K562 (cell line): Measurements from ENCODE around the gene SOX12. TPM values are rescaled to one million over a fixed set of nuclear protein-coding genes. Genes with fewer than 3 reads are reported as not detected.

ENCODE experiments used
- CUX1 ChIP-seq: fragments of 200-800 bp; sonication (Bioruptor generic); IDR thresholded peaks from 2 replicates; pipeline ENCODE4 v1.6.1; 2016; ENCODE audit warnings: missing genetic modification characterization, missing compliant biosample characterization
- HOMEZ ChIP-seq: fragments of 250-450 bp; sonication (Bioruptor Pico); IDR thresholded peaks from 2 replicates; pipeline ENCODE4 v1.4.0; 2020; ENCODE audit warnings: mild to moderate bottlenecking, moderate library complexity
- MGA ChIP-seq: fragments of 450-650 bp; IDR thresholded peaks from 2 replicates; pipeline ENCODE4 v1.6.1; 2016; ENCODE audit warnings: mild to moderate bottlenecking, moderate library complexity
- RAD51 ChIP-seq: fragments of 450-650 bp; IDR thresholded peaks from 2 replicates; pipeline ENCODE4 v1.7.1; 2016; ENCODE audit warnings: low read depth, mild to moderate bottlenecking, borderline replicate concordance
- SMC3 ChIP-seq: conservative IDR thresholded peaks from 2 replicates; pipeline ENCODE4 v1.6.1; 2011; ENCODE audit warnings: low read depth, low read length, improper control_type of control experiment; ENCODE audit not compliant: insufficient read depth
- STAT5B ChIP-seq: fragments of 250-450 bp; sonication (Bioruptor Pico); IDR thresholded peaks from 2 replicates; pipeline ENCODE4 v1.8.0; 2021; ENCODE audit warnings: mild to moderate bottlenecking, inconsistent platforms
- TCF3 ChIP-seq: sonication (generic); formaldehyde crosslinking; IDR thresholded peaks from 2 replicates; pipeline ENCODE4 v1.4.0; 2020; ENCODE audit warnings: mild to moderate bottlenecking, missing genetic modification reagents
- THAP7 ChIP-seq: fragments of 250-450 bp; sonication (Bioruptor Pico); IDR thresholded peaks from 2 replicates; pipeline ENCODE4 v1.5.0; 2021
- polyA plus RNA-seq, 8 experiments: library from polyadenylated mRNA; depleted of rRNA in 4 of 8; stranded (reverse) in 5 of 8; unstranded in 3 of 8; fragments of >200 nt; fragmentation: Nextera tagmentation in 2 of 8; fragmentation: Illumina TruSeq in 1 of 8; extraction: Ambion mirVana in 2 of 8; extraction: Trizol in 1 of 8; gene quantifications; 2 replicates each; pipeline versions ENCODE4 v1.2.1 to v1.2.3, GENCODE V29; 2011 to 2014; ENCODE audit warnings: inconsistent platforms in 1 of 8, missing spikeins in 1 of 8
- total RNA-seq, 7 experiments: library from RNA; depleted of rRNA in 6 of 7; stranded (reverse); fragments of >200 nt in 6 of 7; fragmentation: Illumina TruSeq in 2 of 7; extraction: Trizol in 2 of 7; gene quantifications; 2 replicates each; pipeline versions ENCODE4 v1.2.1 to v1.2.3, GENCODE V29; 2011 to 2021; ENCODE audit warnings: low replicate concordance in 1 of 7

Gene SOX12
- total and polyA plus RNA-seq, 9 of the 15 experiments (the other 6 are each of a cell fraction or from before 2014, with no cell fraction given), result 0.42 to 26.3 (median 2.6) TPM

DNA sequence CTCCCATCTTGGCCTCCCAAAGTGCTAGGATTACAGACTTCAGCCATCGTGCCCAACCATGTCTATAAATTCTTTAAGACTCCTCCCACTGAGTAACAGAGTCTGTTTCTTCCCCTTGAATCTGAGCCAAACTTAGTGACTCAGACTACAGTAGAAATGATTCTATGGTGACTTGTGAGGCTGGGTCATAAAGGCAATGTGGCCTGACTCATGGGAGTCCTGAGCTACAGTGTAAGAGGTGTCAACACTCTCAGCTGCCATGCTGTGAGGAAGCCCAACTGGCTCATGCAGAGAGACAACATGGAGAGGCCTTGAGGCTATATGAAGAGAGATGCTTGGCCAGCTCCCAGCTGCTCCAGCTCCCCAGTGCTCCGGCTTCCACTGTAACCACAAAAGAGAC, 16.3 kb downstream of the SOX12 start (continued):
- TF ChIP-seq MGA (peak; percentile 93), THAP7 (CRISPR knock-in tag) (no peak), SMC3 (no peak), RAD51 (no peak), HOMEZ (CRISPR knock-in tag) (no peak), STAT5B (CRISPR knock-in tag) (no peak), CUX1 (no peak), TCF3 (CRISPR knock-in tag) (no peak)
